ENCODE data around the gene APOBEC3A. TPM values are rescaled to one million over a fixed set of nuclear protein-coding genes. Genes with fewer than 3 reads are reported as not detected.
"Not testable (repeated sequence)": the region's sequence is repeated elsewhere in the genome, so short reads cannot be mapped to it uniquely, and the experiment has no call there.

Gene APOBEC3A
- total and polyA plus RNA-seq, 7 experiments from 2014 or later = 0.13 to 79.1 (median 15.7) TPM; not detected in 4

DNA sequence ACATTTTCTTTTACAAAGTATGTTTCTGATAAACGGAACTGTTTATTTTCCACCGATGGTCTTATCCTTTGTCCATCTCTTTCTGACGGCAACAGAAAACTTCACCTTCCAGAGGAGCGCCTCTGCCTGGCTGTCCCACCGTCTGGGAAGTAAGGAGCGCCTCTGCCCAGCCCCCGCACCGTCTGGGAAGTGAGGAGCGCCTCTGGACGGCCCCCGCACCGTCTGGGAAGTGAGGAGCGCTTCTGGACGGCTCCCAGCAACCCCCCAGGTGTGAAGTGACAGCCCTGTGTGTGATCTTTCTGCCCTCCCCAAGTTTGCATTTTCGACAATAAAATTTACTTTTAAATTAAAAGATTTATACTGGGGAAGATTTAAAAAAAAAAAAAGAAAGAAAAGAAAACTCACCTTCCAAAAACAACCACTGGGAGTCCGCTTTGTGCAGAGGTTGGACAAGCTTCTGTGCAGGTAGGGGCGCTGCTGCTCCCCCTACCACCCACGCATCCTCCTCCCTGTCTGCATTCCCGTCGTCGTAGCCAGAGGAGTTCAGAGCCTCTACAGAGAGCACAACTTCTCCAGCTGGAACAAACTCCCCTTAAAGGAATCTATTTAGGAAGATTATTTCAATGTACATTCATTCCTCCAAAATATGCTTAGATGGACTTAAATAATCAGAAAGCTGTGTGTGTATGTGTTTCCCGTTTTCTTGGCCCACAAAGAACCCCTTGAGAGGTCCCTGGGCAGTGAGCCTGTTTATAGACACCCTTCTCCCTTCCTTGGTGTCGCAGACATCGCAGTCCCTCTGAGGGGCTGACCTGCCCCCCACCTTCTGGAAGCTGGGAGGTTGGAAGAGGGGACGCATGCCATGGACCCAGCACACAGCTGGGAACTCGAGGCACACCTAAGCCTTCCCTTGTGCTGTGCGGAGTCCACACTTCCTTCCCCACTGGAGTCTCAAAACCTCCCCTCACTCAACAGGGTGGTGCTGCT lies 23.9 kb downstream of the APOBEC3A start:
- Histone ChIP-seq H3K27me3 (ENCODE audit: control insufficient read depth in 2 of 2, insufficient read depth in 2 of 2, low read length in 2 of 2) (no peaks in the 10 kb centered on the region), H3K27ac (ENCODE audit: low read depth, low read length) (no peak overlapping the region), H3K4me3 (ENCODE audit: low read length) (no peak overlapping the region), H3K36me3 (ENCODE audit: control insufficient read depth in 2 of 3, insufficient read depth in 3 of 3, low read length in 3 of 3) (no peaks in the 10 kb centered on the region), H3K4me1 (ENCODE audit: control insufficient read depth in 2 of 2, insufficient read depth in 2 of 2, low read length in 2 of 2) (peaks cover 0 to 8% of the 10 kb centered on the region in 2 donors), H3K9me3 (ENCODE audit: control insufficient read depth in 2 of 3, low read length in 3 of 3) (peaks cover 0 to 5% (median 0%) of the 10 kb centered on the region in 3 experiments)
- Mint-ChIP-seq H3K36me3 (peaks cover 0 to 22% (median 0%) of the 10 kb centered on the region in 5 donors), H3K27ac (peak overlapping the region in 4 of 9 donors; percentile 38 to 98 (median 80)), H3K27me3 (peaks cover 0 to 5% (median 0%) of the 10 kb centered on the region in 5 donors), H3K4me1 (peaks cover 9 to 43% (median 12%) of the 10 kb centered on the region in 7 donors), H3K9me3 (peaks cover 0 to 11% (median 4%) of the 10 kb centered on the region in 11 donors), H3K4me3 (peak overlapping the region; percentile 20 to 90 (median 86))
- DNase-seq (peak in 5 of 9 donors; percentile 19 to 25 (median 22)), ATAC-seq (no peak)
- CTCF ChIA-PET = interaction anchor here (0.6 to 2.2 kb wide), 3 partner anchors 8 to 407 kb away, joined by 5 to 7 read pairs (median 6); no protein-coding TSS in a partner anchor
- intact Hi-C loops (cut with micrococcal nuclease) = loop anchor here in 1 of 2 donors (10.0 kb wide), 1 partner anchor 276 kb away; the partner anchor contains the start of genes GTPBP1 and JOSD1
- POLR2A ChIA-PET = interaction anchor here (0.5 to 0.6 kb wide), 2 partner anchors 75 to 138 kb away, joined by 3 read pairs; no protein-coding TSS in a partner anchor

DNA sequence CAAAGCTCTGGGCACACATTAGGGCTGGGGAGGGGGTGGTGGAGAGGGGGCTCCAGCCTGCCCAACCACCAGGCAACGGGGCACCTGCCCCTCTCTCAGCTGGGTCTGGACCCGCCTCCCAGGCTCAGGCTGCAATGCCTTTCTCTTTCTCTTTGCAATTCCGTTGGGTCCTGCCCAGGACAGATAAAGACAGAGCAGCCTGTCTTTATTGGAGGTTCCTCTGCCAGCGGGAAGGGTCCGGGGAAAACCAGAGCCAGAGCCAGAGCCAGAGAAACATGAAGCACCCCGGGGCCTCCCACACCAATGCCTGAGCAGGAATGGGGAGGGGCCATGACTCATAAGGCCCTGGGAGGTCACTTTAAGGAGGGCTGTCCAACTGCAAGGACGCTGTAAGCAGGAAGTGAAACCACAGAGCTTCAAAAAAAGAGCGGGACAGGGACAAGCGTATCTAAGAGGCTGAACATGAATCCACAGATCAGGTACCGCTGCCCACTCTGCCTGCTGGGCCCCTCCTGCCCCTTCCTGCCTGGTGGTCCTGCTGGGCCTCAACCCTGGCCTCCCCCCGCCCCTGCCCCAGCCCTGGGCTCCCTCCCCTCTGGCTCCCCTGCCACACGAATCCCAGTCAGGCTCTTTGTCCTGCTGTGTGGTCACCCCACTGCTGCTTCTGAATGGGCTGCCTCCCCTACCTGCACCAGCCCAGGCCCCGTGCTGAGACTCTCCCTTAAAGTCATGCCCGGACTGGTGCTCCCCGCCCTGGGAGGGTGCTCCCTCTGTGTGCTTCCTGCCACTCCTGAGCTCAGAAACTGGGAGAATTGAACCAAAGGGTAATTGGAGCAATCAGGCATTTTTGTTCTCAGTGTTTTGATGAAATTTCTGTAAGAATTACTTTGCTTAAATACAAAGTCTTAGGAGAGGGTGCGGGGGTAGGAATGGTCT lies 24.9 kb downstream of the APOBEC3A start, which contains the start of gene APOBEC3B:
Gene APOBEC3B (plus strand): TSS at position 356 of the 936 bp plus-strand sequence. CDS start 107 bp downstream, at position 463.
- Histone ChIP-seq H3K9me3 (ENCODE audit: control insufficient read depth in 2 of 3, low read length in 3 of 3) (peaks cover 0 to 5% (median 0%) of the 10 kb centered on the region in 3 experiments), H3K27ac (ENCODE audit: low read depth, low read length) (no peak within 1 kb of the TSS), H3K4me1 (ENCODE audit: control insufficient read depth in 2 of 2, insufficient read depth in 2 of 2, low read length in 2 of 2) (peaks cover 0 to 8% of the 10 kb centered on the region in 2 donors), H3K36me3 (ENCODE audit: control insufficient read depth in 2 of 3, insufficient read depth in 3 of 3, low read length in 3 of 3) (no peaks in the 10 kb centered on the region), H3K27me3 (ENCODE audit: control insufficient read depth in 2 of 2, insufficient read depth in 2 of 2, low read length in 2 of 2) (no peaks in the 10 kb centered on the region), H3K4me3 (ENCODE audit: low read length) (peak within 1 kb of the TSS; percentile 46)
- DNase-seq (peak in 7 of 9 donors; percentile 15 to 79 (median 28)), ATAC-seq (peak; percentile 90)
- Mint-ChIP-seq H3K4me3 (peak within 1 kb of the TSS; percentile 75 to 90 (median 86)), H3K36me3 (peaks cover 0 to 20% (median 0%) of the 10 kb centered on the region in 5 donors), H3K27me3 (peaks cover 0 to 3% (median 0%) of the 10 kb centered on the region in 5 donors), H3K27ac (peak within 1 kb of the TSS in 5 of 9 donors; percentile 12 to 98 (median 74)), H3K4me1 (peaks cover 10 to 47% (median 12%) of the 10 kb centered on the region in 7 donors), H3K9me3 (peaks cover 0 to 11% (median 4%) of the 10 kb centered on the region in 11 donors)
- intact Hi-C loops (cut with micrococcal nuclease) = loop anchor here in 1 of 2 donors (10.0 kb wide), 1 partner anchor 277 kb away; the partner anchor contains the start of genes GTPBP1 and JOSD1
- CTCF ChIA-PET = interaction anchor here (0.6 to 2.2 kb wide), 3 partner anchors 9 to 406 kb away, joined by 5 to 7 read pairs (median 6); no protein-coding TSS in a partner anchor
- POLR2A ChIA-PET = interaction anchor here (0.6 kb wide), 2 partner anchors 51 to 137 kb away, joined by 3 to 6 read pairs; no protein-coding TSS in a partner anchor

DNA sequence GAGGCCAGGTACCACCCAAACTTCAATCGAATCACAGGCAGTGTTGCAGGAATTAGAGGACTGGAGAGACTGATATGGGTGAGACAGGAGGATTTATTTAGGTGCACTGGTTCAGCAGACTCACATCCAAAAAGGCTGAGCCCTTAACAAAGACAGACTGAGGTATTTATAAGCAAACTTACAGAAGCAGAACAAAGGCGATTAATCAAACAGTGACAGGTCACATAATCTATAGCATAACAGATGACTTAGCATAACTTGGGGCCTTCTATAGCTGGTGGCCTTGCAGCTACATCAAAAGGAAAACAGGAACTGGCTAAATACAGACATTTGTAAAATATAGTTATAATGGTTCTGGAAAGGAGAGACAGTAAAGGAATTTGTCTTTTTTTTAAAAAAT lies 26.8 kb downstream of the APOBEC3A start:
- H3K27me3 Mint-ChIP-seq = no peaks in the 10 kb centered on the region
- no peaks in the 10 kb centered on the region for H3K27me3 ChIP-seq (ENCODE audit: control insufficient read depth in 2 of 2, insufficient read depth in 2 of 2, low read length in 2 of 2)
- H3K27ac Mint-ChIP-seq = peak overlapping the region in 2 of 9 donors; percentile 44 to 76
- H3K4me3 Mint-ChIP-seq = peak overlapping the region in 1 of 10 donors; percentile 48
- peaks cover 0 to 11% (median 4%) of the 10 kb centered on the region in 11 donors for H3K9me3 Mint-ChIP-seq
- ATAC-seq = no peak
- peaks cover 0 to 5% (median 0%) of the 10 kb centered on the region in 3 experiments for H3K9me3 ChIP-seq (ENCODE audit: control insufficient read depth in 2 of 3, low read length in 3 of 3)
- no peak for DNase-seq
- peaks cover 10 to 65% (median 25%) of the 10 kb centered on the region in 7 donors for H3K4me1 Mint-ChIP-seq
- H3K36me3 ChIP-seq (ENCODE audit: control insufficient read depth in 2 of 3, insufficient read depth in 3 of 3, low read length in 3 of 3) = no peaks in the 10 kb centered on the region
- peaks cover 1 to 9% of the 10 kb centered on the region in 2 donors for H3K4me1 ChIP-seq (ENCODE audit: control insufficient read depth in 2 of 2, insufficient read depth in 2 of 2, low read length in 2 of 2)
- H3K27ac ChIP-seq (ENCODE audit: low read depth, low read length) = no peak overlapping the region
- ChIA-PET POLR2A (interaction anchor here (1.6 kb wide), 1 partner anchor 112 kb away, joined by 3 read pairs; the partner anchor contains the start of gene CBX6), CTCF (interaction anchor here (1.5 kb wide), 1 partner anchor 19 kb away, joined by 5 read pairs; no protein-coding TSS in a partner anchor)
- intact Hi-C loops (cut with micrococcal nuclease) = loop anchor here in 1 of 2 donors (10.0 kb wide), 1 partner anchor 279 kb away; the partner anchor contains the start of genes GTPBP1 and JOSD1
- no peak overlapping the region for H3K4me3 ChIP-seq (ENCODE audit: low read length)
- peaks cover 0 to 27% (median 0%) of the 10 kb centered on the region in 5 donors for H3K36me3 Mint-ChIP-seq

DNA sequence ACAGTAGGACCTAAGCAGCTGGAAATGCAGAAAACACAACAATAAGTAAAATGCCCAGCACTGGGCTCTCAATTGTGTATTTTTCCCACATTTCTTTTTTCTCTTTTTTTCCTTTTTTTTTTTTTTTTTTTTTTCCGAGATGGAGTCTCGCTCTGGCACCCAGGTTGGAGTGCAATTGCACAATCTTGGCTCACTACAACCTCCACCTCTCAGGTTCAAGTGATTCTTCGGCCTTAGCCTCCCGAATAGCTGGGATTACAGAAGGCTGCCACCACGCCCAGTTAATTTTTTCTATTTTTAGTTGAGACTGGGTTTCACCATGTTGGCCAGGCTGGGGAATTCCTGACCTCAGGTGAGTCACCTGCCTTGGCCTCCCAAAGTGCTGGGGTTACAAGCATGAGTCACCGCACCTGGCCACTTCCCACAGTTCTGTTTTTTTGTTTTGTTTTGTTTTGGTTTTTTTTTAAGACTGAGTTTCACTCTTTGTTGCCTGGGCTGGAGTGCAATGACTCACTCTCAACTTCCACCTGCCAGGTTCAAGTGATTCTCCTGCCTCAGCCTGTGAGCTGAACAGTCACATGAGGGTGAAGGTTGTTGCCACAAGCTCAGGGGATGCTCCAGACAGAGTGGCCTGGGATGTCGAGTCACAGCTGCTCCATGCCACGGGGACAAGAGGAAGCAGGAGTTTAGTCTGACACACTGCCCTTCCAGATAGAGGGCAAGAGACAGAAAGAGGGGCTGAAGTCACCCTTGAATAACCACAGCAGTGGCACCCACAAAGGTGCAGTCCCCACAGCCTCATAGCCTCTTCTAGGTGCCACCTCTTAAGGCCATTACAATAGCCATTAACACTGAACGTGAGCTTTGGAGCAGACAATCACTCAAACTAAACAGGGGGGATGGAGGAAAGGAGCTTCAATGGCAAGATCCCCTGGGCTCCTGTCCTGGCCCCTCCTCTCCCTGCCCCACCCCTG lies 27.7 kb downstream of the APOBEC3A start:
- not testable (repeated sequence) for H3K9me3 ChIP-seq (ENCODE audit: control insufficient read depth in 2 of 3, low read length in 3 of 3); H3K36me3 ChIP-seq (ENCODE audit: control insufficient read depth in 2 of 3, insufficient read depth in 3 of 3, low read length in 3 of 3); H3K4me3 ChIP-seq (ENCODE audit: low read length); H3K27ac ChIP-seq (ENCODE audit: low read depth, low read length); H3K27me3 ChIP-seq (ENCODE audit: control insufficient read depth in 2 of 2, insufficient read depth in 2 of 2, low read length in 2 of 2); H3K27me3 Mint-ChIP-seq
- H3K4me1 ChIP-seq (ENCODE audit: control insufficient read depth in 2 of 2, insufficient read depth in 2 of 2, low read length in 2 of 2) = peaks cover 6 to 15% of the 10 kb centered on the region in 2 donors
- Mint-ChIP-seq H3K9me3 (peaks cover 0 to 11% (median 4%) of the 10 kb centered on the region in 11 donors), H3K4me3 (peak overlapping the region in 2 of 10 donors; percentile 43 to 69), H3K4me1 (peaks cover 10 to 72% (median 31%) of the 10 kb centered on the region in 7 donors), H3K27ac (peak overlapping the region in 6 of 9 donors; percentile 36 to 97 (median 80)), H3K36me3 (peaks cover 0 to 27% (median 0%) of the 10 kb centered on the region in 5 donors)
- DNase-seq (peak in 3 of 9 donors; percentile 23 to 84 (median 72)), ATAC-seq (peak; percentile 71)
- CTCF ChIA-PET = interaction anchor here (0.6 to 1.5 kb wide), 2 partner anchors 18 to 115 kb away, joined by 3 to 5 read pairs; no protein-coding TSS in a partner anchor
- POLR2A ChIA-PET = interaction anchor here (0.6 to 1.6 kb wide), 2 partner anchors 113 to 941 kb away, joined by 3 read pairs; partner anchors contain the start of gene CBX6
- intact Hi-C loops (cut with micrococcal nuclease) = loop anchor here (1.0 to 10.0 kb wide), 7 partner anchors 18 to 280 kb away; partner anchors contain the start of genes GTPBP1 (in 2 of the 2), CBX6 (in 1 of the 2) and JOSD1 (in 1 of the 2)
